Neural cell (in vitro differentiated cells): ENCODE measurements around the gene JUND. TPM values are rescaled to one million over a fixed set of nuclear protein-coding genes. Genes with fewer than 3 reads are reported as not detected.

Experiments used
- H2AFZ ChIP-seq: fragments of 200-600, 300-800 bp; sonication (generic), shearing (Covaris generic); 2 replicates; pipeline ENCODE4 v1.6.0; 2014; ENCODE audit warnings: low read depth, mild to moderate bottlenecking, antibody characterized with exemption, low read length, moderate library complexity
- H3F3A ChIP-seq: fragments of 200-600 bp; shearing (Covaris generic); 2 replicates; pipeline ENCODE4 v1.6.1; 2016; ENCODE audit warnings: mild to moderate bottlenecking, moderate library complexity, mixed read lengths, antibody characterized with exemption, low read length; ENCODE audit not compliant: insufficient read depth, poor library complexity, severe bottlenecking
- H3K27ac ChIP-seq: fragments of 200-600, 300-800 bp; sonication (generic), shearing (Covaris generic); 2 replicates; pipeline ENCODE4 v1.5.1; 2014; ENCODE audit warnings: mild to moderate bottlenecking, low read length, moderate library complexity
- H3K27me3 ChIP-seq: fragments of 300-800, 200-600 bp; sonication (generic), shearing (Covaris generic); 2 replicates; pipeline ENCODE4 v1.6.0; 2014; ENCODE audit warnings: mild to moderate bottlenecking, low read depth, low read length, moderate library complexity; ENCODE audit not compliant: insufficient read depth
- H3K36me3 ChIP-seq: fragments of 300-800, 200-600 bp; sonication (generic), shearing (Covaris generic); 2 replicates; pipeline ENCODE4 v1.5.1; 2014; ENCODE audit warnings: mild to moderate bottlenecking, antibody characterized with exemption, low read length, moderate library complexity; ENCODE audit not compliant: insufficient read depth
- H3K4me2 ChIP-seq: fragments of 300-800, 200-600 bp; sonication (generic), shearing (Covaris generic); 2 replicates; pipeline ENCODE4 v1.6.0; 2014; ENCODE audit warnings: mild to moderate bottlenecking, low read length
- H3K4me3 ChIP-seq: fragments of 300-800, 200-600 bp; sonication (generic), shearing (Covaris generic); 2 replicates; pipeline ENCODE4 v1.5.1; 2014; ENCODE audit warnings: mild to moderate bottlenecking, low read length, moderate library complexity
- H3K79me2 ChIP-seq: fragments of 200-600 bp; shearing (Covaris generic); replicated peaks from 2 replicates; pipeline ENCODE4 v1.6.0; 2014; ENCODE audit warnings: mild to moderate bottlenecking, low read length, moderate library complexity; ENCODE audit not compliant: insufficient read depth
- H3K9ac ChIP-seq: fragments of 300-800, 200-600 bp; sonication (generic), shearing (Covaris generic); 2 replicates; pipeline ENCODE4 v1.6.1; 2016; ENCODE audit warnings: mild to moderate bottlenecking, low read length, mixed read lengths
- H3K9me2 ChIP-seq: fragments of 200-600 bp; shearing (Covaris generic); 2 replicates; pipeline ENCODE4 v1.6.1; 2016; ENCODE audit warnings: mild to moderate bottlenecking, low read length, mixed read lengths; ENCODE audit not compliant: insufficient read depth
- H3K9me3 ChIP-seq: fragments of 200-600, 300-800 bp; sonication (generic), shearing (Covaris generic); 2 replicates; pipeline ENCODE4 v1.6.1; 2016; ENCODE audit warnings: mild to moderate bottlenecking, mixed run types, low read length, moderate library complexity, mixed read lengths
- H4K20me1 ChIP-seq: fragments of 200-600 bp; shearing (Covaris generic); 2 replicates; pipeline ENCODE4 v1.6.1; 2016; ENCODE audit warnings: mild to moderate bottlenecking, mixed run types; ENCODE audit not compliant: insufficient read depth
- CTCF ChIP-seq: fragments of 450-650 bp; IDR thresholded peaks from 2 replicates; pipeline ENCODE4 v1.5.1; 2014; ENCODE audit warnings: antibody characterized with exemption, mild to moderate bottlenecking, moderate library complexity; ENCODE audit not compliant: poor library complexity, severe bottlenecking
- EP300 ChIP-seq: fragments of 450-650 bp; conservative IDR thresholded peaks from 2 replicates; pipeline ENCODE4 v1.6.1; 2014; ENCODE audit warnings: antibody characterized with exemption, mild to moderate bottlenecking, moderate library complexity; ENCODE audit not compliant: poor library complexity, severe bottlenecking
- EZH2 ChIP-seq: fragments of 200-600, 300-800 bp; shearing (Covaris generic), sonication (generic); IDR thresholded peaks from 2 replicates; pipeline ENCODE4 v1.6.1; 2014; ENCODE audit warnings: antibody characterized with exemption, low read length, borderline replicate concordance, mild to moderate bottlenecking; ENCODE audit not compliant: insufficient read depth, poor library complexity, severe bottlenecking
- MXI1 ChIP-seq: fragments of 450-650 bp; conservative IDR thresholded peaks from 2 replicates; pipeline ENCODE4 v1.6.1; 2014; ENCODE audit warnings: antibody characterized with exemption, mild to moderate bottlenecking; ENCODE audit not compliant: poor library complexity, severe bottlenecking
- POLR2AphosphoS5 ChIP-seq: IDR thresholded peaks from 2 replicates; pipeline ENCODE4 v1.6.1; 2012
- RAD21 ChIP-seq: fragments of 450-650 bp; conservative IDR thresholded peaks from 2 replicates; pipeline ENCODE4 v1.6.1; 2014; ENCODE audit warnings: antibody characterized with exemption, mild to moderate bottlenecking, moderate library complexity
- REST ChIP-seq: IDR thresholded peaks from 2 replicates; pipeline ENCODE4 v1.6.1; 2012; ENCODE audit warnings: borderline replicate concordance
- SMC3 ChIP-seq: fragments of 450-650 bp; conservative IDR thresholded peaks from 2 replicates; pipeline ENCODE4 v1.6.1; 2014; ENCODE audit warnings: antibody characterized with exemption, mild to moderate bottlenecking, moderate library complexity; ENCODE audit not compliant: poor library complexity
- TAF1 ChIP-seq: IDR thresholded peaks from 2 replicates; pipeline ENCODE4 v1.6.1; 2012; ENCODE audit warnings: low read depth
- polyA plus RNA-seq: library from polyadenylated mRNA; depleted of rRNA; stranded (reverse); fragments of >200 nt; gene quantifications from 2 replicates; pipeline ENCODE4 v1.2.3, GENCODE V29; 2014

Gene JUND
- polyA plus RNA-seq, 1 donor from 2014 or later = 94.9 TPM

DNA sequence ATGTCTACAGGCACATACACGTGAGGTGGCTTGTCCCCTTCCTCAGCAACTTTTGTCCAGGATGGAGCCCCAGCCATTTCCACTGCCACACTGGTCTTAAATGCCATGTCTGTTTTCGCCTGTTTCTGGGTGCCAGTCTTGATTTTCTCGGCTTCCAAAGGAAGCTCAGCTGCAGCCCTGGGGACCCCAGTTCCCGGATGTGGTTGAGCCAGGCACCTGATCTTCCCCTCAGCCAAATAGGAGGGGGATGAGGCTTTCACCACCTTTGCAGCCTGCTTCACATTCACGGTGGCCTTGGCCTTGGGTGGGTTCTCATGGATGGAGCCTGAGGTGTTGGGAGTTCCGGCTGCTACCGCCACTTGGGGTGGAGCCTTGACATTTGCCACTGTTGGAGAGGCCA lies 15.8 kb downstream of the JUND start:
- TF ChIP-seq EP300 = no peak
- TF ChIP-seq EZH2 = no peak
- no peak for TF ChIP-seq REST
- no peak for TF ChIP-seq CTCF
- no peak for TF ChIP-seq RAD21
- TF ChIP-seq POLR2AphosphoS5 = no peak
- no peak for TF ChIP-seq SMC3
- TF ChIP-seq MXI1 = no peak
- TF ChIP-seq TAF1 = no peak
- H3K36me3 ChIP-seq = no peaks in the 10 kb centered on the region

GRCh38 chr19:18264971-18265540 lies 16.4 kb downstream of the JUND start:
- H3K36me3 ChIP-seq = no peaks in the 10 kb centered on the region
- TF ChIP-seq RAD21 = no peak
- no peak for TF ChIP-seq SMC3
- no peak for TF ChIP-seq EZH2
- no peak for TF ChIP-seq CTCF
- no peak for TF ChIP-seq MXI1
- TF ChIP-seq TAF1 = no peak
- TF ChIP-seq POLR2AphosphoS5 = peak; percentile 9
- no peak for TF ChIP-seq EP300
- no peak for TF ChIP-seq REST
- H4K20me1 ChIP-seq = no peaks in the 10 kb centered on the region
- H3F3A ChIP-seq = no peaks in the 10 kb centered on the region
- H3K4me3 ChIP-seq = no peak overlapping the region
- no peak overlapping the region for H3K27ac ChIP-seq
- no peak overlapping the region for H2AFZ ChIP-seq
- H3K9ac ChIP-seq = no peak overlapping the region
- no peak overlapping the region for H3K4me2 ChIP-seq
- H3K9me3 ChIP-seq = no peaks in the 10 kb centered on the region
- no peaks in the 10 kb centered on the region for H3K27me3 ChIP-seq
- no peaks in the 10 kb centered on the region for H3K79me2 ChIP-seq
- H3K9me2 ChIP-seq = no peaks in the 10 kb centered on the region

More for the DNA sequence above, 15.8 kb downstream of the JUND start:
- Histone ChIP-seq H3K27ac (no peak overlapping the region), H3K27me3 (no peaks in the 10 kb centered on the region), H3K4me3 (no peak overlapping the region), H3K9me2 (no peaks in the 10 kb centered on the region), H3F3A (no peaks in the 10 kb centered on the region), H3K79me2 (no peaks in the 10 kb centered on the region), H3K4me2 (no peak overlapping the region), H3K9ac (no peak overlapping the region), H2AFZ (no peak overlapping the region), H3K9me3 (no peaks in the 10 kb centered on the region), H4K20me1 (no peaks in the 10 kb centered on the region)
